Subcutaneous abdominal adipose tissue (tissue), 5 donors: Measurements from ENCODE around the gene TSPAN18.
"Not testable (repeated sequence)": the region's sequence is repeated elsewhere in the genome, so short reads cannot be mapped to it uniquely, and the experiment has no call there.

Source experiments
- H3K27ac ChIP-seq: one replicate; pipeline ENCODE4 v1.7.0; 2013; ENCODE audit warnings: low read depth, mild to moderate bottlenecking, inconsistent platforms, low read length, moderate library complexity
- H3K27me3 ChIP-seq, 5 donors: one replicate each; pipeline ENCODE4 v1.7.0; 2013; ENCODE audit warnings: low read length in 5 of 5, inconsistent platforms in 1 of 5; ENCODE audit not compliant: control insufficient read depth in 5 of 5, insufficient read depth in 4 of 5
- H3K36me3 ChIP-seq, 5 donors: one replicate each; pipeline ENCODE4 v1.7.0; 2013; ENCODE audit warnings: low read length in 5 of 5; ENCODE audit not compliant: control insufficient read depth in 5 of 5, insufficient read depth in 5 of 5
- H3K4me1 ChIP-seq, 5 donors: one replicate each; pipeline ENCODE4 v1.7.0; 2013; ENCODE audit warnings: low read length in 5 of 5, mild to moderate bottlenecking in 3 of 5, moderate library complexity in 1 of 5; ENCODE audit not compliant: control insufficient read depth in 5 of 5, insufficient read depth in 5 of 5
- H3K4me3 ChIP-seq, 5 donors: one replicate each; pipeline ENCODE4 v1.7.0; 2013; ENCODE audit warnings: low read length in 5 of 5, low read depth in 1 of 5
- H3K9ac ChIP-seq, 5 donors: one replicate each; pipeline ENCODE4 v1.7.0; 2013; ENCODE audit warnings: low read length in 5 of 5, mild to moderate bottlenecking in 4 of 5, moderate library complexity in 3 of 5
- H3K9me3 ChIP-seq, 5 donors: one replicate each; pipeline ENCODE4 v1.7.0; 2013; ENCODE audit warnings: low read length in 5 of 5; ENCODE audit not compliant: control insufficient read depth in 5 of 5
- donor health status: healthy.
- donor health status: healthy.
- donor health status: healthy.
- donor health status: healthy.
- donor health status: healthy.

The TSPAN18 gene

DNA sequence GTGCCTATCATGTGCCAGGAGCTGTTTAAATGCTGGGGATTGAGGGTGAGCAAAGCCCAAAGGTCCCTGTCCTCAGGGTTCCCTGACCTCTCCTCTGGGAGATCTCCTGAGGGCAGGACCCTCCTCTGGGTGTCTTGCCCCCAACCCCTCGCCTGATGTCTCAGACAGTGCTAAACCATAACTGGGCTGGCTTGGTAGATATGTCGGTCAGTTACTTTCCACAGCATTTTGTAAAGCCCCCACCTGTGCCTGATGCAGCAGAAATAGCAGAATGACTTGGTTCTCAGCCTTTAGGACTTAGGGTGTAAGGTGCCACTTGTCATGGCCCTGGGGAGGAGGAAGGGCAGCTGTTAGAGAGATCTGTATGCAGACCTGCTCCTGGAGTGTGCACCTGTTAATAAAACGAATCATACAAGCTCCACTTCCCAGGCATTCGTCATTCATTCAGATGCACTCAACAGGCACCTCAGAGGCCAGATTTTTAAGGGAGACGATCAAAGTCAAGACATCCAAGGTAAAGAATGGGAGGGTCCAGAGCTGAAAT is 135.9 kb downstream of the TSPAN18 start:
- H3K4me3 ChIP-seq, result no peak overlapping the region
- peaks cover 0 to 14% (median 0%) of the 10 kb centered on the region in 5 donors for H3K27me3 ChIP-seq
- H3K27ac ChIP-seq, result no peak overlapping the region
- H3K9ac ChIP-seq, result no peak overlapping the region
- peaks cover 0 to 11% (median 4%) of the 10 kb centered on the region in 5 donors for H3K4me1 ChIP-seq
- no peaks in the 10 kb centered on the region for H3K9me3 ChIP-seq
- H3K36me3 ChIP-seq, result peaks cover 0 to 4% (median 0%) of the 10 kb centered on the region in 5 donors

DNA sequence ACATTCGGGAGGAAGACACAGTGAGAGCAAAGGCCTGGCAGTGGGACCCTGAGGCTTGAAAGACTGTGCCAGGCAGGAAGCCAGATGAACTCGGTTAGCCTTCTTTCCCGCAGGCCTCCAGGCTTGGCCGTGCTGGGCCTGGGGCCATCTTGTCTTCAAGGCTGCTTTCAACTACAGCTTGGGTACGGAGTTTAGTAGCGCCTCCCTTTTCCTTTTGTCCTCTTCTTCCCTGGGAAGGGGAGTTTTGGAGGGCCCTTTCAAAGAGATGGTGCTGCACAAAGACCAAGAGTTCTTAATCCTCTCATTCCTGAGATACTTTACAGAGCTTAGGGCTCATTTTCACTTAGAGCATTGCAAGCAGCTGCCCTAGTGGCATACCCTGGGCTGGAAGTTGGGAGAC is 136.5 kb downstream of the TSPAN18 start:
- Histone ChIP-seq H3K9ac (no peak overlapping the region), H3K4me3 (no peak overlapping the region), H3K4me1 (peaks cover 0 to 11% (median 4%) of the 10 kb centered on the region in 5 donors), H3K36me3 (peaks cover 0 to 4% (median 0%) of the 10 kb centered on the region in 5 donors), H3K27me3 (peaks cover 0 to 8% (median 0%) of the 10 kb centered on the region in 5 donors), H3K27ac (no peak overlapping the region), H3K9me3 (no peaks in the 10 kb centered on the region)

DNA sequence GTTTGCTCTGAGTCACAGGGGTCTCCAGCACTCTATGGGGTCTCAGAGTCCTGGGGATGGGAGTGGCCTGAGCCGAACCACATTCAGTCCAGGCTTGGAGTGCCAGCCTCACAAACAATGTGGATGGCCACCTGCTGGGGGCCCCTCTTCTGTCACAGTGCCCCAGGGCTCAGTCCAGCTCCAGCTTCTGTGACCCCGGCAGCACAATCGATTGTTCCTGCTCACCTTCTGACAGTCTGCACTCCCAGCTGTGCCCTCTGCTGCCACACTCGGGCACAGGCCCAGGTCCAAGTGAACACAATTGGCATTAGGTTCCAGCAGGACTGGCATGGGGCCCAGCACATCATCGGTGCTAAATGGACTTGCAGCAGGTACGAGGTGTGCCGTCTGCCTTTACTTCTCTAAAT is 139.1 kb downstream of the TSPAN18 start:
- H3K27ac ChIP-seq, result no peak overlapping the region
- H3K27me3 ChIP-seq, result peaks cover 0 to 7% (median 0%) of the 10 kb centered on the region in 5 donors
- H3K9me3 ChIP-seq, result peaks cover 0 to 2% (median 0%) of the 10 kb centered on the region in 5 donors
- H3K36me3 ChIP-seq, result no peaks in the 10 kb centered on the region
- H3K4me1 ChIP-seq, result peaks cover 0 to 11% (median 4%) of the 10 kb centered on the region in 5 donors
- no peak overlapping the region for H3K4me3 ChIP-seq
- no peak overlapping the region for H3K9ac ChIP-seq

DNA sequence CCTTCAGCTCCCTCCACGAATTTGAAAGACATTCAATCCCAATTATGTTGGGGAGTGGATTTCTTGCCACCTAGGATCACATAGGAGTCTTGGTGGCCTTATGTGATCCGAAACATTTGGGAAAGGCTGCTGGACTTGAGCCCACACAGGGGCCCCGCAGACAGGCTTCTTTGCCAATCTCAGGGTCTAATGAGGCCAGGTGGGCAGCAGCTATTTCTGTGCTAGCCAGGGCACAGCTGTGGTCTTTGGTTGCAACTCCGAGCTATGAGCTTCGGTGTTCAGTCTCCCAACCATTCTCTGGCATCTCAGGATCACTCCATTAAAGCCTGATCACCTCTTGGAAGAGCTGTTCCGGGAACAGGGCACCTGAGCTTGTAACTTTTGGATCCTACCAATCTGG is 139.5 kb downstream of the TSPAN18 start:
- H3K4me1 ChIP-seq, result peaks cover 0 to 11% (median 4%) of the 10 kb centered on the region in 5 donors
- H3K9ac ChIP-seq, result no peak overlapping the region
- peaks cover 0 to 6% (median 0%) of the 10 kb centered on the region in 5 donors for H3K9me3 ChIP-seq
- H3K4me3 ChIP-seq, result no peak overlapping the region
- H3K27me3 ChIP-seq, result peaks cover 0 to 7% (median 0%) of the 10 kb centered on the region in 5 donors
- H3K36me3 ChIP-seq, result no peaks in the 10 kb centered on the region
- H3K27ac ChIP-seq, result no peak overlapping the region

DNA sequence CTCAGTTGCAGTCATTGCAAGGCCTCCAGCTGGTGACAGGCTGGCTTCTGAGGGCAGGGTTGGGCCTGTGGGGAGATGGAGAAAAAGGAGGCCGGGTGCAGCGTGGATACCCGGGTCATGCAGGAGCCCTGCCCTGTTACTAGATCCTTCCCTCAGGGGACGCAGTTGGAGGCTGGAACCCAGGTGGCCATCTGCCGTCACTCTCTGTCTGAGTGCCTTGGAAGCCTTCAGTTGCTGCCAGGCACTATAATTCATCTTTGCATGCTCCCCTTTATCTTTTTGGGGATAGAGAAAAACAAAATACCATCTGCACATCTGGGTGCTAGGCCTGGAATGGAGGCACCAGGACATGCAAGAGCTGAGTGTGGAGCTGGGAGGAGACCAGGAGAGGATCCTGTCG is 141.3 kb downstream of the TSPAN18 start:
- Histone ChIP-seq H3K9ac (no peak overlapping the region), H3K9me3 (peaks cover 0 to 10% (median 0%) of the 10 kb centered on the region in 5 donors), H3K36me3 (no peaks in the 10 kb centered on the region), H3K4me3 (no peak overlapping the region), H3K4me1 (peaks cover 0 to 5% (median 0%) of the 10 kb centered on the region in 5 donors), H3K27me3 (peaks cover 0 to 4% (median 0%) of the 10 kb centered on the region in 5 donors), H3K27ac (no peak overlapping the region)

DNA sequence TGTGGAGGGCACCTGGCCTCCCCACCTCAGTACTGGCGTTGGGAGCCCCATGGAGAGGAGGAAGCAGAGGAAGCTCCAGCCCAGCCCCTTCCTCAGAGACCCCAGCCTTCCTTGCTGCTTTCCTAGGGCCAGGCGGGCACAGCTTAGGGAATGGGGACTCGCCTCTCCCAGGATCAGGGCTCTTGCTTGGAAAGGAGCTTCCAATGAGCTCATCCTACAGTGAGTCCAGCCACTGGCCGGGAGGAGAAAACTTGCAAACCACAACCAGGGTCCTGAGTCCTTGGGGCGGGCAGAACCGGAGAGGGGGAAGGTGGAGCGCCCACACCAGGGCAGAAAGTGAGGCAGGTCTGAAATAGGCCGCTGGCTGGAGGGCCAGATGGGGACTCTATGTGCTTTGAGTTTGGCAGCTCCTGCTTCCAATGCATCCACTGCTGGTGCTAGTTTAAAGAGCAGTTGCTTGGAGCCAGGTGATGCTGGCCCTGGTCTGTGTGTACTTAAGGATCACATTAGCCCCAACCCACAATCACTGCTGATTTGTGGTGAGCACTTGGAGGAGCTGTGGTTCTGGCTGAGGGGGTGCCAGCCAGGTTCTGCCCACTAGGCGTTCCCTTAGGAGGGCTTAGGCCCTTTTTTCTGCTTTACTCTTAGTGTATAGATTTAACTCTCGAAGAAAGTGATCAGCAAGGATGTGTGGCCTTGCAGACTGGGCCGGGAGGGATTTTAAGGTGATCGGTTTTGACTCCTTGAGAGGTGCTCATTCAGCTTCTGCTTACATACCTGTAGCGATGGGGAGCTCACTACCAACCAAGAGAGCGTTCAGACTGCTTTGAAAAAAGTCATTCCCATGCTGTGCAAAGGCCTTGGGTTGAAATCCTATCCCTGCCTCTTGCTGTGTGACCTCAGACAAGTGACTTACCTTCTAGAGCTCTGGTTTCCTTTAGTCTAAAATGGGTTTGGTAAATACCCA is 142.0 kb downstream of the TSPAN18 start:
- no peak overlapping the region for H3K27ac ChIP-seq
- H3K36me3 ChIP-seq, result no peaks in the 10 kb centered on the region
- peaks cover 0 to 10% (median 0%) of the 10 kb centered on the region in 5 donors for H3K9me3 ChIP-seq
- peaks cover 0 to 4% (median 0%) of the 10 kb centered on the region in 5 donors for H3K27me3 ChIP-seq
- H3K4me3 ChIP-seq, result no peak overlapping the region
- H3K4me1 ChIP-seq, result peaks cover 0 to 5% (median 0%) of the 10 kb centered on the region in 5 donors
- no peak overlapping the region for H3K9ac ChIP-seq

DNA sequence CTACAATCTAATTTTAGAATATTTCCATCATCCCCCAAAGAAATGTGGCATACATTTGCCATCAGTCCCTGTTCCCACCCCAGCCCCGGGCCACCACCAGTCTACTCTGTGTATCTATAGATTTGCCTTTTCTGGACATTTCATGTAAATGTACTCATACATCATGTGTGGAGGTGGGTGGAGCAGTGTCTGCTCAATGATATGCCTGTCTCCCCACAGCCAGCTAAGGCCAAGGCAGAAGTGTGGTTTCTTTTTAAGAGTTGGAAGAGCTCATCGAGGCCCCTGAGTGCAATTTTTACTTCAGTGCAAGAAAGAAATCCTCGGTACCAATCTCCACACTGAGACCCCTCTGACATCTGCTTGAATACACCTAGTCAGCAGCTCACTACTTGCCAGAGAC is 143.4 kb downstream of the TSPAN18 start:
- H3K36me3 ChIP-seq, result no peaks in the 10 kb centered on the region
- peaks cover 0 to 5% (median 0%) of the 10 kb centered on the region in 5 donors for H3K4me1 ChIP-seq
- H3K4me3 ChIP-seq, result no peak overlapping the region
- no peak overlapping the region for H3K27ac ChIP-seq
- peaks cover 0 to 4% (median 0%) of the 10 kb centered on the region in 5 donors for H3K27me3 ChIP-seq
- H3K9me3 ChIP-seq, result peaks cover 0 to 10% (median 0%) of the 10 kb centered on the region in 5 donors
- H3K9ac ChIP-seq, result no peak overlapping the region

DNA sequence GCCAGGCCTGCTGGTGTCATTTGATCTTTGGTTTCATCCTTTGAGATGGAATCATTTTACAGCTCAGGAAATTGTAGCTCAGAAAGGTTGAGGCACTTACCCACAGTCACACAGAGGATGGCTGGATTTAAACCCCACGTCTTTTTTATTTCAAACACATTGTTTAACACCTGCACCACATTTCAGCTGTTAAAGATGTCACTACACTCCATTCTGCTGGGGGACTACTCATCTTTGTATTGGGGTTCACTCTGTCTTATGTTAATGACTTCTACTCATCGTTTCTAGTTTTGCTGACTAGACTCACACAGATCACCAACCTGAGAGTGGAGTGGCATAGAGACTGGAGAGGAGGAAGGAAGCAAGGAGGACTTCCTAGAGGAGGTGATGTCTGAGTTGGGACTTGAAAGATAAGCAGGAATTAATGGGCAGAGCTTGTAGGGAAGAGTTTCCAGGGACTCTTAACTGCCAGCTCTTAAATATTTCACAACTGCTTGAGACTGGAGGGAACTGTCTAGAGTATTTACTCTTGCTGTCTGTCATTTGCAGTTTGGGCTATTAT is 143.9 kb downstream of the TSPAN18 start:
- Histone ChIP-seq H3K36me3 (no peaks in the 10 kb centered on the region), H3K9me3 (peaks cover 0 to 10% (median 0%) of the 10 kb centered on the region in 5 donors), H3K27ac (no peak overlapping the region)

DNA sequence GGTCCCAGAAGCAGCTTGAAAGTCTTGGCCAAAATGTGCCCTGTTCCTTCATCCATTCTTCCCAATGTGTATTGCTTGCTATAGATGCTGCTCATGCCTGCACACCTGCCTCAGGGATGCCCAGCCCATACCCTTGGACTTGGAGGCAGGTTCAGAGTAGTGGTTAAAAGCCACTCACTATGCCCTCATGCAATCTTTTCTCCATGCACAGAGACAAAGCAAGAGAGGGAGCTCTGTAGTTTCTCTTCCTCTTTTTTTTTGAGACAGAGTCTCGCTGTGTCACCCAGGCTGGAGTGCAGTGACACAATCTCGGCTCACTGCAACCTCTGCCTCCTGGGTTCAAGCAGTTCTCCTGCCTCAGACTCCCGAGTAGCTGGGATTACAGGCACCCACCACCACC is 144.9 kb downstream of the TSPAN18 start:
- H3K4me1 ChIP-seq, H3K36me3 ChIP-seq, H3K27ac ChIP-seq, H3K9ac ChIP-seq, H3K9me3 ChIP-seq, H3K27me3 ChIP-seq, H3K4me3 ChIP-seq: not testable (repeated sequence)

More for the DNA sequence above, 143.9 kb downstream of the TSPAN18 start:
- H3K27me3 ChIP-seq, result peaks cover 0 to 4% (median 0%) of the 10 kb centered on the region in 5 donors
- peaks cover 0 to 3% (median 0%) of the 10 kb centered on the region in 5 donors for H3K4me1 ChIP-seq
- no peak overlapping the region for H3K4me3 ChIP-seq
- H3K9ac ChIP-seq, result no peak overlapping the region
